Right atrium auricular region (tissue), 2 donors: ENCODE data around the gene OCLN. TPM values are rescaled to one million over a fixed set of nuclear protein-coding genes. Genes with fewer than 3 reads are reported as not detected.
"Not testable (repeated sequence)": the region's sequence is repeated elsewhere in the genome, so short reads cannot be mapped to it uniquely, and the experiment has no call there.

Source experiments
- DNase-seq: peaks from one replicate; pipeline ENCODE4 v3.0.0-alpha.2; 2019; ENCODE audit warnings: low spot score
- H3K27ac ChIP-seq, 2 donors: fragments of 200-600 bp; sonication (generic); 1 replicate in 1 of 2; 2 replicates in 1 of 2; pipeline ENCODE4 v1.5.1; 2016 to 2019
- H3K27me3 ChIP-seq, 2 donors: fragments of 200-600 bp; sonication (generic); one replicate each; pipeline versions ENCODE4 v1.5.1 to v1.6.0; 2017 to 2019
- H3K36me3 ChIP-seq: fragments of 200-600 bp; sonication (generic); one replicate; pipeline ENCODE4 v1.5.1; 2016
- H3K4me1 ChIP-seq, 2 donors: fragments of 200-600 bp; sonication (generic); one replicate each; pipeline versions ENCODE4 v1.5.1 to v1.6.0; 2017 to 2019
- H3K4me3 ChIP-seq, 2 donors: fragments of 200-600 bp; sonication (generic); 1 replicate in 1 of 2; 2 replicates in 1 of 2; pipeline ENCODE4 v1.5.1; 2017 to 2019; ENCODE audit warnings: mild to moderate bottlenecking in 1 of 2, moderate library complexity in 1 of 2
- H3K9me3 ChIP-seq, 2 donors: fragments of 200-600 bp; sonication (generic); one replicate each; pipeline ENCODE4 v1.5.1; 2019
- total RNA-seq, 2 donors: library from RNA; depleted of rRNA; stranded (reverse); fragments of >200 nt; gene quantifications; one replicate each; pipeline ENCODE4 v1.1.0, GENCODE V29; 2016
- TF ChIP-seq, protein P1 (sequence below), 2 donors: fragments of 200-600 bp; sonication (generic); IDR thresholded peaks; one replicate each; pipeline ENCODE4 v1.5.1; 2019; ENCODE audit warnings: antibody characterized with exemption in 2 of 2

Gene OCLN, protein sequence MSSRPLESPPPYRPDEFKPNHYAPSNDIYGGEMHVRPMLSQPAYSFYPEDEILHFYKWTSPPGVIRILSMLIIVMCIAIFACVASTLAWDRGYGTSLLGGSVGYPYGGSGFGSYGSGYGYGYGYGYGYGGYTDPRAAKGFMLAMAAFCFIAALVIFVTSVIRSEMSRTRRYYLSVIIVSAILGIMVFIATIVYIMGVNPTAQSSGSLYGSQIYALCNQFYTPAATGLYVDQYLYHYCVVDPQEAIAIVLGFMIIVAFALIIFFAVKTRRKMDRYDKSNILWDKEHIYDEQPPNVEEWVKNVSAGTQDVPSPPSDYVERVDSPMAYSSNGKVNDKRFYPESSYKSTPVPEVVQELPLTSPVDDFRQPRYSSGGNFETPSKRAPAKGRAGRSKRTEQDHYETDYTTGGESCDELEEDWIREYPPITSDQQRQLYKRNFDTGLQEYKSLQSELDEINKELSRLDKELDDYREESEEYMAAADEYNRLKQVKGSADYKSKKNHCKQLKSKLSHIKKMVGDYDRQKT
- 1 to 10 TPM; 2.7 to 3.2 TPM for total RNA-seq

- no peak within 1 kb of the TSS for H3K27ac ChIP-seq
- peak within 1 kb of the TSS; percentile 47 to 61 for H3K4me3 ChIP-seq
- H3K27me3 ChIP-seq, result peaks cover 0 to 6% of the 10 kb centered on the region in 2 donors
- H3K36me3 ChIP-seq, result no peaks in the 10 kb centered on the region
- no peak for DNase-seq
- TF ChIP-seq, protein P1, sequence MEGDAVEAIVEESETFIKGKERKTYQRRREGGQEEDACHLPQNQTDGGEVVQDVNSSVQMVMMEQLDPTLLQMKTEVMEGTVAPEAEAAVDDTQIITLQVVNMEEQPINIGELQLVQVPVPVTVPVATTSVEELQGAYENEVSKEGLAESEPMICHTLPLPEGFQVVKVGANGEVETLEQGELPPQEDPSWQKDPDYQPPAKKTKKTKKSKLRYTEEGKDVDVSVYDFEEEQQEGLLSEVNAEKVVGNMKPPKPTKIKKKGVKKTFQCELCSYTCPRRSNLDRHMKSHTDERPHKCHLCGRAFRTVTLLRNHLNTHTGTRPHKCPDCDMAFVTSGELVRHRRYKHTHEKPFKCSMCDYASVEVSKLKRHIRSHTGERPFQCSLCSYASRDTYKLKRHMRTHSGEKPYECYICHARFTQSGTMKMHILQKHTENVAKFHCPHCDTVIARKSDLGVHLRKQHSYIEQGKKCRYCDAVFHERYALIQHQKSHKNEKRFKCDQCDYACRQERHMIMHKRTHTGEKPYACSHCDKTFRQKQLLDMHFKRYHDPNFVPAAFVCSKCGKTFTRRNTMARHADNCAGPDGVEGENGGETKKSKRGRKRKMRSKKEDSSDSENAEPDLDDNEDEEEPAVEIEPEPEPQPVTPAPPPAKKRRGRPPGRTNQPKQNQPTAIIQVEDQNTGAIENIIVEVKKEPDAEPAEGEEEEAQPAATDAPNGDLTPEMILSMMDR (IDR thresholded peaks at IDR 0.05), result no peak
- no peaks in the 10 kb centered on the region for H3K9me3 ChIP-seq
- peaks cover 0 to 25% of the 10 kb centered on the region in 2 donors for H3K4me1 ChIP-seq
These were observed at the start of gene OCLN for GRCh38 chr5:69492391-69492922. Gene OCLN (plus strand): TSS chr5:69492790. CDS start chr5:69504245, 11,455 bp downstream.

DNA sequence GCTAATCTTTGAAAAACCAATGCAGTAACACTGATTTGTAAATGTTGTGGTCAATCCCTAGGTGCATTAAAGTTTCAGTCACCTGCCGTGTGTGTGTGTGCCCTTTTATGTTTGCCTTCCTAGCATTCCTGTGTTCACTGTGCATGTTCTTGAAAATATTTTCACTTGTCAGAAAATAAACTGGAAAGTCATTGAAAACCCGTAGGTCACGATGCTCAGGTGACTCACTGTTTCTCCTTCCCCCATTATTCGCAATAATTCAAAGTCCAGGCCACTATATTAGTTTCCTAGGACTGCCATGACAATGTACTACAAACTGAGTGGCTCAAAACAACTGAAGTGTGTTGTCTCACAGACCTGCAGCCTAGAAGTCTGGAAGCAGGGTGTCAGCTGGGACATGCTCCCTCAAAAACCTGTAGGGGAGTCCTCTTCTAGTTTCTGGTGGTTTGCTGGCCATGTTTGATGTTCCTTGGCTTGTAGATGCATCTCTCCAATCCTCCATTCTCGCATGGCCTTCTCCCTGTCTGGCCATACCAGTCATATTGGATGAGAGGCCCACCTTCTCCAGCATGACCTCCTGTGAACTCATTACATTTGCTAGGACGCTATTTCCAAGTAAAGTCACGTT, 48.3 kb upstream of the OCLN start:
- TF ChIP-seq, protein P1 (IDR thresholded peaks at IDR 0.05), result no peak
- Histone ChIP-seq H3K27me3 (no peaks in the 10 kb centered on the region), H3K9me3 (no peaks in the 10 kb centered on the region), H3K27ac (no peak overlapping the region), H3K4me3 (no peak overlapping the region), H3K36me3 (no peaks in the 10 kb centered on the region), H3K4me1 (no peaks in the 10 kb centered on the region)
- no peak for DNase-seq

DNA sequence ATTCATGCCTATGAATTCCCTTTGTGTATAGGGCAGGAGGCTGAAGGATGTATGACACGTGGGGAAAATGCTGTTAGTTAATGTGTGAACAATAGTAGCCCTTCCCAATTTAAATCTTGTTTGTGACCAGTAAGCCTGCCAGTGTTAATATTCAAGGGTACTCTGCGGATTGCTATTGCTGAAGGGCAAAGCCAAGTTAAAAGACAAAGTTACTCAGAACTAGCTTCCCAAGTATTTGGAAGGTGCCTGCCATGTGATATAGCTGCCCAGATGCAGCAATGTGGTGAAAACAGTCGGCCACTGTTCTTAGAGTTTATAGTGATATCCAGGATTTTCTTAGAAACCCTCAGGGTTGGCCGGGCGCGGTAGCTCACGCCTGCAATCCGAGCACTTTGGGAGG, 43.1 kb upstream of the OCLN start:
- no peak overlapping the region for H3K4me3 ChIP-seq
- DNase-seq, result no peak
- TF ChIP-seq, protein P1 (IDR thresholded peaks at IDR 0.05), result no peak
- no peaks in the 10 kb centered on the region for H3K36me3 ChIP-seq
- no peak overlapping the region for H3K27ac ChIP-seq
- H3K9me3 ChIP-seq, result no peaks in the 10 kb centered on the region
- H3K4me1 ChIP-seq, result no peaks in the 10 kb centered on the region
- H3K27me3 ChIP-seq, result no peaks in the 10 kb centered on the region

GRCh38 chr5:69450116-69450515, 42.5 kb upstream of the OCLN start:
- Histone ChIP-seq H3K36me3 (no peaks in the 10 kb centered on the region), H3K4me3 (no peak overlapping the region), H3K4me1 (no peaks in the 10 kb centered on the region), H3K9me3 (no peaks in the 10 kb centered on the region), H3K27ac (no peak overlapping the region), H3K27me3 (no peaks in the 10 kb centered on the region)
- DNase-seq, result no peak
- TF ChIP-seq, protein P1 (IDR thresholded peaks at IDR 0.05), result no peak

DNA sequence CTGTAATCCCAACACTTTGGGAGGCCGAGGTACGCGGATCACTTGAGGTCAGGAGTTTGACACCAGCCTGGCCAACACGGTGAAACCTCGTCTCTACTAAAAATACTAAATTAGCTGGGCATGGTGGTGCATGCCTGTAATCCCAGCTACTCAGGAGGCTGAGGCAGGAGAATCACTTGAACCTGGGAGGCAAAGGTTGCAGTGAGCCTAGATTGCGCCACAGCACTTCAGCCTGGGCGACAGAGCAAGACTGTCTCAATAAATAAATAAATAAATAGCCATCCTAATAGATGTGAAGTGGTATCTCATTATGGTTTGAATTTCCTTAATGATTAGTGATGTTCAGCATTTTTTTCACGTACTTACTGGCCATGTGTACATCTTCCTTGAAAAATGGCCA, 42.1 kb upstream of the OCLN start:
- DNase-seq, H3K9me3 ChIP-seq, H3K27ac ChIP-seq, H3K4me3 ChIP-seq, H3K36me3 ChIP-seq, H3K4me1 ChIP-seq, H3K27me3 ChIP-seq: not testable (repeated sequence)
